ENCODE data around the gene HOGA1. TPM values are rescaled to one million over a fixed set of nuclear protein-coding genes. Genes with fewer than 3 reads are reported as not detected.
"Not testable (repeated sequence)": the region's sequence is repeated elsewhere in the genome, so short reads cannot be mapped to it uniquely, and the experiment has no call there.

The HOGA1 gene
- total RNA-seq, 1 experiment from 2014 or later = 0.15 TPM

- H3K4me3 Mint-ChIP-seq; ATAC-seq; POLR2A ChIA-PET; DNase-seq (ENCODE audit: low spot score); H3K27ac Mint-ChIP-seq; H3K27me3 Mint-ChIP-seq (ENCODE audit: low read depth); CTCF ChIA-PET; H3K4me1 Mint-ChIP-seq: not testable (repeated sequence)
- Mint-ChIP-seq H3K36me3 (peaks cover 25% of the 10 kb centered on the region), H3K9me3 (peaks cover 31% of the 10 kb centered on the region)
- TF ChIP-seq GABPB1 (CRISPR knock-in tag; IDR thresholded peaks at IDR 0.05) = peak; percentile 96
Measured at GRCh38 chr10:97560731-97561381, 23.3 kb upstream of the HOGA1 start.

GRCh38 chr10:97561386-97562077 lies 22.7 kb upstream of the HOGA1 start:
- H3K27ac Mint-ChIP-seq; H3K27me3 Mint-ChIP-seq (ENCODE audit: low read depth); H3K4me1 Mint-ChIP-seq; DNase-seq (ENCODE audit: low spot score); ATAC-seq; H3K4me3 Mint-ChIP-seq; POLR2A ChIA-PET; CTCF ChIA-PET: not testable (repeated sequence)
- H3K9me3 Mint-ChIP-seq = peaks cover 29% of the 10 kb centered on the region
- H3K36me3 Mint-ChIP-seq = peaks cover 25% of the 10 kb centered on the region

- H3K27me3 Mint-ChIP-seq (ENCODE audit: low read depth); DNase-seq (ENCODE audit: low spot score); ATAC-seq; CTCF ChIA-PET; POLR2A ChIA-PET; H3K4me1 Mint-ChIP-seq; H3K27ac Mint-ChIP-seq; H3K4me3 Mint-ChIP-seq: not testable (repeated sequence)
- Mint-ChIP-seq H3K9me3 (peaks cover 29% of the 10 kb centered on the region), H3K36me3 (peaks cover 25% of the 10 kb centered on the region)
Measured at GRCh38 chr10:97562329-97562728, 21.9 kb upstream of the HOGA1 start.

GRCh38 chr10:97563337-97563736 lies 20.9 kb upstream of the HOGA1 start:
- H3K9me3 Mint-ChIP-seq = peaks cover 29% of the 10 kb centered on the region
- H3K4me1 Mint-ChIP-seq = peaks cover 10% of the 10 kb centered on the region
- ATAC-seq (no peak), DNase-seq (ENCODE audit: low spot score) (no peak)
- no peak overlapping the region for H3K27ac Mint-ChIP-seq
- H3K36me3 Mint-ChIP-seq = peaks cover 25% of the 10 kb centered on the region
- ChIA-PET POLR2A (no interaction called here), CTCF (no interaction called here)
- H3K27me3 Mint-ChIP-seq (ENCODE audit: low read depth) = no peaks in the 10 kb centered on the region
- no peak overlapping the region for H3K4me3 Mint-ChIP-seq
- no peak for TF ChIP-seq ATF1 (CRISPR knock-in tag; IDR thresholded peaks at IDR 0.05)
- no peak for TF ChIP-seq CREM (CRISPR knock-in tag; IDR thresholded peaks at IDR 0.05)
- no peak for TF ChIP-seq SP1 (CRISPR knock-in tag; conservative IDR thresholded peaks at IDR 0.05)
- TF ChIP-seq MXD4 (CRISPR knock-in tag; IDR thresholded peaks at IDR 0.05; ENCODE audit: borderline replicate concordance) = no peak
- no peak for TF ChIP-seq FOXP4 (CRISPR knock-in tag; IDR thresholded peaks at IDR 0.05)
- no peak for TF ChIP-seq GRHL2 (CRISPR knock-in tag; IDR thresholded peaks at IDR 0.05; ENCODE audit: insufficient replicate concordance, severe bottlenecking)
- TF ChIP-seq ESRRA (CRISPR knock-in tag; IDR thresholded peaks at IDR 0.05; ENCODE audit: borderline replicate concordance) = no peak
- no peak for TF ChIP-seq PRDM15 (CRISPR knock-in tag; IDR thresholded peaks at IDR 0.05)
- TF ChIP-seq ELF4 (CRISPR knock-in tag; IDR thresholded peaks at IDR 0.05; ENCODE audit: low read depth) = no peak
- no peak for TF ChIP-seq ZNF423 (CRISPR knock-in tag; IDR thresholded peaks at IDR 0.05)
- TF ChIP-seq ZBTB43 (CRISPR knock-in tag; IDR thresholded peaks at IDR 0.05) = no peak
- TF ChIP-seq ATF2 (CRISPR knock-in tag; IDR thresholded peaks at IDR 0.05; ENCODE audit: borderline replicate concordance, low read depth) = no peak
- TF ChIP-seq HMGXB4 (CRISPR knock-in tag; IDR thresholded peaks at IDR 0.05) = no peak
- no peak for TF ChIP-seq GABPB1 (CRISPR knock-in tag; IDR thresholded peaks at IDR 0.05)
- TF ChIP-seq SMAD3 (CRISPR knock-in tag; IDR thresholded peaks at IDR 0.05; ENCODE audit: borderline replicate concordance) = no peak
- TF ChIP-seq E2F5 (CRISPR knock-in tag; IDR thresholded peaks at IDR 0.05) = no peak
